Astrocyte (in vitro differentiated cells and primary cell): ENCODE results near the gene GP1BA. TPM values are rescaled to one million over a fixed set of nuclear protein-coding genes. Genes with fewer than 3 reads are reported as not detected.

Source experiments
- DNase-seq: peaks from one replicate; pipeline ENCODE4 v3.0.0-alpha.2; 2010; ENCODE audit warnings: low read depth
- FAIRE-seq: peaks from 2 replicates; lab custom pipeline; 2011; peaks lifted over from hg19 to GRCh38; lab: Jason Lieb, UNC
- H2AFZ ChIP-seq: 2 replicates; pipeline ENCODE4 v1.6.0; 2012; ENCODE audit warnings: low read depth, low read length, inconsistent platforms
- H3K27ac ChIP-seq: 2 replicates; pipeline ENCODE4 v1.5.1; 2011; ENCODE audit warnings: low read depth, low read length, inconsistent platforms
- H3K27me3 ChIP-seq: 2 replicates; pipeline ENCODE4 v1.6.0; 2011; ENCODE audit warnings: low read length, inconsistent platforms; ENCODE audit not compliant: insufficient read depth
- H3K36me3 ChIP-seq: 2 replicates; pipeline ENCODE4 v1.5.1; 2011; ENCODE audit warnings: low read length, inconsistent platforms; ENCODE audit not compliant: insufficient read depth
- H3K4me1 ChIP-seq: 2 replicates; pipeline ENCODE4 v1.5.1; 2011; ENCODE audit warnings: low read length, inconsistent platforms; ENCODE audit not compliant: insufficient read depth
- H3K4me2 ChIP-seq: 2 replicates; pipeline ENCODE4 v1.6.0; 2012; ENCODE audit warnings: low read length, inconsistent platforms
- H3K4me3 ChIP-seq: 2 replicates; pipeline ENCODE4 v1.5.1; 2011; ENCODE audit warnings: low read depth, mild to moderate bottlenecking, low read length, inconsistent platforms; ENCODE audit not compliant: insufficient read depth
- H3K79me2 ChIP-seq: 2 replicates; pipeline ENCODE4 v1.6.0; 2012; ENCODE audit warnings: mild to moderate bottlenecking, low read length, inconsistent platforms; ENCODE audit not compliant: insufficient read depth
- H3K9ac ChIP-seq: 2 replicates; pipeline ENCODE4 v1.6.0; 2012; ENCODE audit warnings: mild to moderate bottlenecking, low read length, inconsistent platforms
- H3K9me3 ChIP-seq: 2 replicates; pipeline ENCODE4 v1.5.1; 2012; ENCODE audit warnings: low read depth, mild to moderate bottlenecking, low read length, inconsistent platforms; ENCODE audit not compliant: insufficient read depth
- H4K20me1 ChIP-seq: 2 replicates; pipeline ENCODE4 v1.6.0; 2012; ENCODE audit warnings: low read length, inconsistent platforms; ENCODE audit not compliant: insufficient read depth
- H3K27ac Mint-ChIP-seq: one replicate; pipeline ENCODE4 v1.8.0; 2021; ENCODE audit warnings: mild to moderate bottlenecking, mixed read lengths; ENCODE audit not compliant: unreplicated experiment
- H3K27me3 Mint-ChIP-seq: one replicate; pipeline ENCODE4 v1.8.0; 2021; ENCODE audit warnings: low read depth, mixed read lengths; ENCODE audit not compliant: unreplicated experiment
- H3K36me3 Mint-ChIP-seq: one replicate; pipeline ENCODE4 v1.8.0; 2021; ENCODE audit warnings: low read depth, mixed read lengths; ENCODE audit not compliant: unreplicated experiment
- H3K4me1 Mint-ChIP-seq: one replicate; pipeline ENCODE4 v1.8.0; 2021; ENCODE audit warnings: low read depth, mixed read lengths; ENCODE audit not compliant: unreplicated experiment
- H3K4me3 Mint-ChIP-seq: one replicate; pipeline ENCODE4 v1.8.0; 2021; ENCODE audit warnings: mild to moderate bottlenecking, moderate library complexity, mixed read lengths; ENCODE audit not compliant: unreplicated experiment
- H3K9me3 Mint-ChIP-seq: one replicate; pipeline ENCODE4 v1.8.0; 2021; ENCODE audit warnings: mild to moderate bottlenecking, mixed read lengths; ENCODE audit not compliant: unreplicated experiment
- CTCF ChIP-seq: IDR thresholded peaks from 2 replicates; pipeline ENCODE4 v1.5.1; 2011; ENCODE audit warnings: low read depth, mild to moderate bottlenecking, inconsistent platforms, low read length, moderate library complexity; ENCODE audit not compliant: insufficient read depth
- EZH2 ChIP-seq: IDR thresholded peaks from 2 replicates; pipeline ENCODE4 v1.6.1; 2012; ENCODE audit warnings: mild to moderate bottlenecking, low read length, inconsistent platforms; ENCODE audit not compliant: insufficient read depth
- total RNA-seq: library from RNA; stranded (reverse); gene quantifications from 2 replicates; pipeline ENCODE4 v1.2.1, GENCODE V29; 2021

Gene GP1BA
- total RNA-seq, 1 donor from 2014 or later = 0.09 TPM

GRCh38 chr17:4947411-4948165, 15.5 kb downstream of the GP1BA start:
- no peaks in the 10 kb centered on the region for H3K9me3 ChIP-seq
- FAIRE-seq = no peak
- peaks cover 58% of the 10 kb centered on the region for H3K79me2 ChIP-seq
- H3K36me3 ChIP-seq = peaks cover 33% of the 10 kb centered on the region
- Mint-ChIP-seq H3K27ac (peak overlapping the region; percentile 80), H3K36me3 (peaks cover 22% of the 10 kb centered on the region), H3K9me3 (no peaks in the 10 kb centered on the region), H3K27me3 (no peaks in the 10 kb centered on the region), H3K4me1 (peaks cover 30% of the 10 kb centered on the region), H3K4me3 (peak overlapping the region; percentile 98)
- H3K4me1 ChIP-seq = peaks cover 32% of the 10 kb centered on the region
- peaks cover 54% of the 10 kb centered on the region for H4K20me1 ChIP-seq
- peak overlapping the region; percentile 99 for H3K4me2 ChIP-seq
- H3K27me3 ChIP-seq = no peaks in the 10 kb centered on the region
- H3K9ac ChIP-seq = peak overlapping the region; percentile 93
- TF ChIP-seq CTCF (no peak), EZH2 (no peak)
- H3K4me3 ChIP-seq = peak overlapping the region; percentile 82
- no peak for DNase-seq
- peak overlapping the region; percentile 78 for H3K27ac ChIP-seq
- H2AFZ ChIP-seq = no peak overlapping the region

DNA sequence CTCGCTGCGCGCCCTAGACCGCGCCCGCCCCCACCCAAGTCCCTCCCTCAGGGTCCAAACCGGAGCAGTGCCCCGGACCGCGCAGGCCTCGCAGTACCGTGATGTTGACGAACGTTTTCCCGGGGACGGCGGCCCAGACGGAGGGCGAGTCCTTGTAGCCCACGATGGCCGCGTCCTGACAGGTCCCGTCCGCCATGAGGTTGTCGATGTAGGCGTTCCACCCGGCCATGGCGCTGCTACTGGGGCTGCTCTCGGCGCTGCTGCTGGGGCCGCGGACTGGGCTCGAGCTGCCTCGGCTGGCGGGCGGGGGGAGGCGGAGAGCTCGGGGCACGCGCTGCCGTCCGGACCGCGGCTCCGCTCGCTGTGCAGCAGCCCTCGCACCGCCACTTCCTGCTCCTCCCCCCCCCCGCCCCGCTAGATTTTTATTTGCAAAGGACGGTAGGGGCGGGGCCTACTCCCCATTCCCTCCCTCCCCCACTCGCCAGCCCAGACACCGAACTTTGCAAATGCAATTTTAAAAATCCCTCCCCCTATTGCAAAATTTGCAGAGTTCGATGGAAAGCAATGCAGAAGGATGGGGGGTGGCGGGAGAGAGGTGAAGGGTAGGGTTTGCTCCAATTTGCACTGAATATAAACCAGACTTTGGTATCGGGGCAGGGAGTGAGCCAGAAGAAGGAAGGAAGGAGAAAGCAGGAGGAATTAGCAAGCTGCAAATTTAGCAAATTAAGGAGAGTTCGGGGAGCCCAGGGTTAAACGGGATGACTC, 16.3 kb downstream of the GP1BA start, which contains the start of gene PFN1:
Gene PFN1, minus strand, starts transcription at position 365 of the 765 bp plus-strand sequence. Its CDS starts 136 bp downstream, at position 229.
- H3K27me3 ChIP-seq = no peaks in the 10 kb centered on the region
- Mint-ChIP-seq H3K27ac (peak within 1 kb of the TSS; percentile 97), H3K36me3 (peaks cover 22% of the 10 kb centered on the region), H3K27me3 (no peaks in the 10 kb centered on the region), H3K4me3 (peak within 1 kb of the TSS; percentile 98), H3K4me1 (peaks cover 36% of the 10 kb centered on the region), H3K9me3 (no peaks in the 10 kb centered on the region)
- DNase-seq (peak; percentile 78), FAIRE-seq (no peak)
- H3K27ac ChIP-seq = peak within 1 kb of the TSS; percentile 90
- peak within 1 kb of the TSS; percentile 80 for H3K4me3 ChIP-seq
- TF ChIP-seq CTCF (no peak), EZH2 (no peak)
- H3K79me2 ChIP-seq = peaks cover 50% of the 10 kb centered on the region
- H4K20me1 ChIP-seq = peaks cover 47% of the 10 kb centered on the region
- H3K4me1 ChIP-seq = peaks cover 39% of the 10 kb centered on the region
- peaks cover 26% of the 10 kb centered on the region for H3K36me3 ChIP-seq
- H3K4me2 ChIP-seq = peak within 1 kb of the TSS; percentile 99
- peak within 1 kb of the TSS; percentile 57 for H2AFZ ChIP-seq
- no peaks in the 10 kb centered on the region for H3K9me3 ChIP-seq
- peak within 1 kb of the TSS; percentile 93 for H3K9ac ChIP-seq
